ENCODE measurements around the gene MAP4K2. TPM values are rescaled to one million over a fixed set of nuclear protein-coding genes. Genes with fewer than 3 reads are reported as not detected.

The MAP4K2 gene
- total RNA-seq, 1 donor from 2014 or later, result 6.8 TPM

GRCh38 chr11:64788321-64789215, 14.4 kb downstream of the MAP4K2 start:
- Histone ChIP-seq H3K27me3 (ENCODE audit: control insufficient read depth, insufficient read depth, low read length) (no peaks in the 10 kb centered on the region), H3K36me3 (ENCODE audit: control insufficient read depth, insufficient read depth, low read length) (no peaks in the 10 kb centered on the region), H3K4me3 (ENCODE audit: low read depth, low read length) (no peak overlapping the region)
- no peak for TF ChIP-seq CTCF (IDR thresholded peaks at IDR 0.05; ENCODE audit: insufficient read depth, low read length, severe bottlenecking)
- DNase-seq (ENCODE audit: low read depth), result no peak
- peak; percentile 13 for FAIRE-seq

- Histone ChIP-seq H3K27me3 (ENCODE audit: control insufficient read depth, insufficient read depth, low read length) (no peaks in the 10 kb centered on the region), H3K36me3 (ENCODE audit: control insufficient read depth, insufficient read depth, low read length) (no peaks in the 10 kb centered on the region), H3K4me3 (ENCODE audit: low read depth, low read length) (no peak overlapping the region)
- DNase-seq (ENCODE audit: low read depth), result peak; percentile 26
- peak; percentile 60 for FAIRE-seq
- TF ChIP-seq CTCF (IDR thresholded peaks at IDR 0.05; ENCODE audit: insufficient read depth, low read length, severe bottlenecking), result peak; percentile 95
Measured at GRCh38 chr11:64787526-64788320, 15.3 kb downstream of the MAP4K2 start.

- DNase-seq (ENCODE audit: low read depth), result no peak
- FAIRE-seq, result no peak
- TF ChIP-seq CTCF (IDR thresholded peaks at IDR 0.05; ENCODE audit: insufficient read depth, low read length, severe bottlenecking), result no peak
- Histone ChIP-seq H3K4me3 (ENCODE audit: low read depth, low read length) (no peak overlapping the region), H3K27me3 (ENCODE audit: control insufficient read depth, insufficient read depth, low read length) (no peaks in the 10 kb centered on the region), H3K36me3 (ENCODE audit: control insufficient read depth, insufficient read depth, low read length) (no peaks in the 10 kb centered on the region)
Measured at GRCh38 chr11:64786308-64786707, 16.7 kb downstream of the MAP4K2 start.

- no peaks in the 10 kb centered on the region for H3K27me3 ChIP-seq (ENCODE audit: control insufficient read depth, insufficient read depth, low read length)
- FAIRE-seq, result no peak
- no peak for TF ChIP-seq CTCF (IDR thresholded peaks at IDR 0.05; ENCODE audit: insufficient read depth, low read length, severe bottlenecking)
Measured at GRCh38 chr11:64784813-64785581, 18.0 kb downstream of the MAP4K2 start.

GRCh38 chr11:64778473-64779298, 24.3 kb downstream of the MAP4K2 start, which contains the start of gene SF1:
Gene SF1, minus strand, starts transcription at chr11:64778542. Its CDS starts 150 bp downstream, at chr11:64778392.
- peak; percentile 99 for DNase-seq (ENCODE audit: low read depth)
- peak within 1 kb of the TSS; percentile 69 for H3K4me3 ChIP-seq (ENCODE audit: low read depth, low read length)
- peaks cover 8% of the 10 kb centered on the region for H3K36me3 ChIP-seq (ENCODE audit: control insufficient read depth, insufficient read depth, low read length)
- peak; percentile 73 for FAIRE-seq
- peak; percentile 14 for TF ChIP-seq CTCF (IDR thresholded peaks at IDR 0.05; ENCODE audit: insufficient read depth, low read length, severe bottlenecking)
- no peaks in the 10 kb centered on the region for H3K27me3 ChIP-seq (ENCODE audit: control insufficient read depth, insufficient read depth, low read length)

More at GRCh38 chr11:64784813-64785581, 18.0 kb downstream of the MAP4K2 start:
- Histone ChIP-seq H3K36me3 (ENCODE audit: control insufficient read depth, insufficient read depth, low read length) (no peaks in the 10 kb centered on the region), H3K4me3 (ENCODE audit: low read depth, low read length) (no peak overlapping the region)
- DNase-seq (ENCODE audit: low read depth), result no peak

Measured in bronchial epithelial cell (primary cell).